Measurements from ENCODE around the gene TSEN15.

GRCh38 chr1:184034761-184035379 is 16.7 kb upstream of the TSEN15 start:
- no peak for TF ChIP-seq STAT5A (IDR thresholded peaks at IDR 0.05; ENCODE audit: borderline replicate concordance, low read length)
- no peak for TF ChIP-seq IRF9 (tag; IDR thresholded peaks at IDR 0.05)
- no peak for TF ChIP-seq ZBTB40 (IDR thresholded peaks at IDR 0.05)
- TF ChIP-seq ZBTB40 (CRISPR knock-in tag; IDR thresholded peaks at IDR 0.05): no peak
- TF ChIP-seq ZBTB26 (CRISPR knock-in tag; IDR thresholded peaks at IDR 0.05): no peak
- TF ChIP-seq CTCF (IDR thresholded peaks at IDR 0.05 in 2 of 3, conservative IDR thresholded peaks at IDR 0.05 in 1 of 3; ENCODE audit: insufficient read depth in 2 of 3, low read depth in 1 of 3, low read length in 3 of 3): no peak
- no peak for TF ChIP-seq EP300 (IDR thresholded peaks at IDR 0.05; ENCODE audit: low read length)
- no peak for TF ChIP-seq NR2C2 (CRISPR knock-in tag; IDR thresholded peaks at IDR 0.05)
- TF ChIP-seq NR2C2 (tag; IDR thresholded peaks at IDR 0.05): no peak
- TF ChIP-seq HOMEZ (CRISPR knock-in tag; IDR thresholded peaks at IDR 0.05): no peak
- TF ChIP-seq POLR2A (conservative IDR thresholded peaks at IDR 0.05): no peak

Measured in K562 (cell line).